G401.6 (cell line): ENCODE measurements around the gene DUSP7.

Experiments
- FAIRE-seq: peaks from 2 replicates; lab custom pipeline; 2012; peaks lifted over from hg19 to GRCh38; lab: Jason Lieb, UNC

DUSP7 gene

GRCh38 chr3:52028572-52028971 is 27.8 kb downstream of the DUSP7 start:
- no peak for FAIRE-seq

GRCh38 chr3:52026041-52026440 is 30.3 kb downstream of the DUSP7 start:
- no peak for FAIRE-seq

- FAIRE-seq = no peak
Measured at GRCh38 chr3:52025453-52025852, 30.9 kb downstream of the DUSP7 start.

GRCh38 chr3:52024765-52025452 is 31.5 kb downstream of the DUSP7 start:
- no peak for FAIRE-seq

GRCh38 chr3:52023860-52024764 is 32.3 kb downstream of the DUSP7 start:
- FAIRE-seq = no peak

- FAIRE-seq = no peak
Measured at GRCh38 chr3:52023101-52023770, 33.1 kb downstream of the DUSP7 start.

- FAIRE-seq = no peak
Measured at GRCh38 chr3:52022323-52023100, 33.9 kb downstream of the DUSP7 start.

GRCh38 chr3:52021489-52022268 is 34.7 kb downstream of the DUSP7 start:
- FAIRE-seq = no peak

GRCh38 chr3:52020796-52021195 is 35.6 kb downstream of the DUSP7 start:
- no peak for FAIRE-seq

- FAIRE-seq = no peak
Measured at GRCh38 chr3:52019352-52020080, 36.9 kb downstream of the DUSP7 start.

GRCh38 chr3:52018319-52019000 is 37.9 kb downstream of the DUSP7 start:
- no peak for FAIRE-seq

GRCh38 chr3:52017586-52017985 is 38.8 kb downstream of the DUSP7 start:
- FAIRE-seq = no peak

GRCh38 chr3:52015438-52016228 is 40.7 kb downstream of the DUSP7 start:
- no peak for FAIRE-seq

GRCh38 chr3:52014613-52015012 is 41.8 kb downstream of the DUSP7 start:
- FAIRE-seq = no peak

- no peak for FAIRE-seq
Measured at GRCh38 chr3:52013802-52014598, 42.4 kb downstream of the DUSP7 start.

GRCh38 chr3:52012699-52013098 is 43.7 kb downstream of the DUSP7 start:
- no peak for FAIRE-seq

GRCh38 chr3:52010431-52010830 is 45.9 kb downstream of the DUSP7 start:
- FAIRE-seq = no peak

- no peak for FAIRE-seq
Measured at GRCh38 chr3:52007291-52007690, 49.1 kb downstream of the DUSP7 start.

- FAIRE-seq = no peak
Measured at GRCh38 chr3:52006820-52007133, 49.6 kb downstream of the DUSP7 start.
